Mesenchymal stem cell (in vitro differentiated cells and primary cell): ENCODE results near the gene ARHGAP9.
A peak's percentile ranks its signal among the peaks of the same experiment; 100 is the strongest.
"Not testable (repeated sequence)": the region's sequence is repeated elsewhere in the genome, so short reads cannot be mapped to it uniquely, and the experiment has no call there.

ENCODE experiments used
- DNase-seq: peaks from one replicate; pipeline ENCODE4 v3.0.0-alpha.2; 2013
- H2AFZ ChIP-seq: one replicate; pipeline ENCODE4 v1.6.1; 2013; ENCODE audit warnings: low read depth, mild to moderate bottlenecking, control low read depth, inconsistent platforms, low read length, moderate library complexity
- H2AK5ac ChIP-seq: 2 replicates; pipeline ENCODE4 v1.6.1; 2013; ENCODE audit warnings: low read length, moderate library complexity, mild to moderate bottlenecking, inconsistent platforms; ENCODE audit not compliant: severe bottlenecking
- H2BK120ac ChIP-seq: one replicate; pipeline ENCODE4 v1.6.1; 2013; ENCODE audit warnings: low read depth, mild to moderate bottlenecking, inconsistent platforms, low read length, moderate library complexity
- H2BK12ac ChIP-seq, 2 experiments: one replicate each; pipeline ENCODE4 v1.6.1; 2013; ENCODE audit warnings: inconsistent platforms in 2 of 2, low read length in 2 of 2, mild to moderate bottlenecking in 2 of 2, moderate library complexity in 2 of 2, control low read depth in 1 of 2
- H2BK15ac ChIP-seq: one replicate; pipeline ENCODE4 v1.6.1; 2013; ENCODE audit warnings: mild to moderate bottlenecking, low read depth, inconsistent platforms; ENCODE audit not compliant: poor library complexity, severe bottlenecking
- H2BK5ac ChIP-seq: 2 replicates; pipeline ENCODE4 v1.6.1; 2013; ENCODE audit warnings: low read depth, mild to moderate bottlenecking, low read length, control low read depth, inconsistent platforms; ENCODE audit not compliant: poor library complexity, severe bottlenecking
- H3K14ac ChIP-seq, 2 experiments: one replicate each; pipeline ENCODE4 v1.6.1; 2013; ENCODE audit warnings: inconsistent platforms in 2 of 2, low read length in 2 of 2, control low read depth in 1 of 2, mild to moderate bottlenecking in 1 of 2, moderate library complexity in 1 of 2
- H3K18ac ChIP-seq, 2 experiments: one replicate each; pipeline ENCODE4 v1.6.1; 2013; ENCODE audit warnings: inconsistent platforms in 2 of 2, low read length in 2 of 2, control low read depth in 1 of 2, low read depth in 1 of 2, mild to moderate bottlenecking in 1 of 2
- H3K23ac ChIP-seq, 2 experiments: one replicate each; pipeline ENCODE4 v1.6.1; 2013; ENCODE audit warnings: inconsistent platforms in 2 of 2, low read length in 2 of 2, mild to moderate bottlenecking in 2 of 2, moderate library complexity in 2 of 2, control low read depth in 1 of 2
- H3K27ac ChIP-seq: 2 replicates; pipeline ENCODE4 v1.5.1; 2013; ENCODE audit warnings: mild to moderate bottlenecking, moderate library complexity, low read length, control low read depth, inconsistent platforms; ENCODE audit not compliant: poor library complexity, severe bottlenecking
- H3K27me3 ChIP-seq, 2 experiments: 2 replicates each; pipeline versions ENCODE4 v1.6.1 to v1.7.0; 2013; ENCODE audit warnings: low read length in 2 of 2, mild to moderate bottlenecking in 2 of 2, moderate library complexity in 2 of 2, control low read depth in 1 of 2, inconsistent platforms in 1 of 2; ENCODE audit not compliant: control insufficient read depth in 1 of 2, insufficient read depth in 1 of 2
- H3K36me3 ChIP-seq, 2 experiments: 2 replicates each; pipeline versions ENCODE4 v1.6.1 to v1.7.0; 2013; ENCODE audit warnings: low read length in 2 of 2, control low read depth in 1 of 2, inconsistent platforms in 1 of 2, low read depth in 1 of 2, mild to moderate bottlenecking in 1 of 2; ENCODE audit not compliant: insufficient read depth in 2 of 2, control insufficient read depth in 1 of 2
- H3K4ac ChIP-seq, 2 experiments: one replicate each; pipeline ENCODE4 v1.6.1; 2013; ENCODE audit warnings: inconsistent platforms in 2 of 2, low read length in 2 of 2, mild to moderate bottlenecking in 2 of 2, moderate library complexity in 2 of 2, control low read depth in 1 of 2, low read depth in 1 of 2
- H3K4me1 ChIP-seq: 2 replicates; pipeline ENCODE4 v1.6.1; 2013; ENCODE audit warnings: low read depth, low read length, control low read depth; ENCODE audit not compliant: control insufficient read depth, insufficient read depth
- H3K4me2 ChIP-seq: 2 replicates; pipeline ENCODE4 v1.6.1; 2013; ENCODE audit warnings: low read length, mild to moderate bottlenecking, inconsistent platforms; ENCODE audit not compliant: poor library complexity, severe bottlenecking
- H3K4me3 ChIP-seq, 2 experiments: 2 replicates each; pipeline versions ENCODE4 v1.5.1 to v1.7.0; 2013; ENCODE audit warnings: low read length in 2 of 2, mild to moderate bottlenecking in 2 of 2, control low read depth in 1 of 2, low read depth in 1 of 2; ENCODE audit not compliant: insufficient read depth in 1 of 2
- H3K79me1 ChIP-seq: replicated peaks from 2 replicates; pipeline ENCODE4 v1.6.1; 2013; ENCODE audit warnings: mild to moderate bottlenecking, control low read depth, low read length, inconsistent platforms; ENCODE audit not compliant: poor library complexity, severe bottlenecking
- H3K9ac ChIP-seq: 2 replicates; pipeline ENCODE4 v1.7.0; 2013; ENCODE audit warnings: mild to moderate bottlenecking, low read length, moderate library complexity
- H3K9me3 ChIP-seq: 2 replicates; pipeline ENCODE4 v1.7.0; 2013; ENCODE audit warnings: mild to moderate bottlenecking, low read length; ENCODE audit not compliant: control insufficient read depth
- H4K8ac ChIP-seq: one replicate; pipeline ENCODE4 v1.6.1; 2013; ENCODE audit warnings: inconsistent platforms, mild to moderate bottlenecking, low read length, moderate library complexity
- H4K91ac ChIP-seq: one replicate; pipeline ENCODE4 v1.6.1; 2013; ENCODE audit warnings: mild to moderate bottlenecking, low read length, inconsistent platforms
- WGBS: methylation state at CpG from one replicate; pipeline ENCODE4 v1.1.7; 2013; ENCODE audit warnings: mixed read lengths; 5-methylcytosine and 5-hydroxymethylcytosine counted together

Gene ARHGAP9

DNA sequence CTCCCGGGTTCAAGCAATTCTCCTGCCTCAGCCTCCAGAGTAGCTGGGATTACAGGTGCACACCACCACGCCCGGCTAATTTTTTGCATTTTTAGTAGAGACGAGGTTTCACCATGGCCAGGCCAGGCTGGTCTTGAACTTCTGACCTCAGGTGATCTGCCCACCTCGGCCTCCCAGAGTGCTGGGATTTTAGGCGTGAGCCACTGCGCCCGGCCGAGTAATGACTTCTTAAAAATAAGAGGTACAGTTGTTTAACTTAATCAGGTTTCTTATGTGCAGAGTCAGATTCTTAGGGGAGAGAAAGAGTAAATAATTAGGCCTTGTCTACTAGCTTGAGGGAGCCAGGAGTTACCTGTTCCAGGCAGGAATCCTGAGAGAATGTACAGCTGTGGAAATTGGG, 34.6 kb upstream of the ARHGAP9 start:
- WGBS: 97% methylated on average over 9 of the region's 9 CpGs
- H3K36me3 ChIP-seq: peaks cover 58 to 85% of the 10 kb centered on the region in 2 experiments
- not testable (repeated sequence) for H3K4ac ChIP-seq

DNA sequence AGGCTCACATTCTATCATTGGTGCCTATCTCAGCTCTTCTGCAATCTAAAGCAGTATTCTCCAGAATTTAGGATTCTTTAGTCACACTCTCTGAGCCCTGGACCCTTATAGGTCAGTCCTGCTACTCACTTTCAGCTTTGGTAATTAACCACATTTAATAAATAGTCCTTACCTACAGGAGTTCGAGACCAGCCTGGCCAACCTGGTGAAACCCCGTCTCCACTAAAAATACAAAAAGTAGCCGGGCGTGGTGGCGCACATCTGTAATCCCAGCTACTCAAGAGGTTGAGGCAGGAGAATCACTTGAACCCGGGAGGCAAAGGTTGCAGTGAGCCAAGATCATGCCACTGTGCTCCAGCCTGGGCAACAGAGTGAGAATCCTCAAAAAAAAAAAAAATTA, 34.0 kb upstream of the ARHGAP9 start:
- not testable (repeated sequence) for H4K91ac ChIP-seq, H2AFZ ChIP-seq, H2BK15ac ChIP-seq, H3K9me3 ChIP-seq, H3K9ac ChIP-seq, H4K8ac ChIP-seq, H3K4me2 ChIP-seq, H2BK12ac ChIP-seq, H3K23ac ChIP-seq, H3K18ac ChIP-seq, H2BK120ac ChIP-seq, H3K27me3 ChIP-seq, H3K4ac ChIP-seq, H2AK5ac ChIP-seq, DNase-seq, H3K4me3 ChIP-seq, H3K4me1 ChIP-seq, H2BK5ac ChIP-seq, H3K14ac ChIP-seq, H3K27ac ChIP-seq
- H3K79me1 ChIP-seq: peaks cover 17% of the 10 kb centered on the region
- WGBS: 99% methylated on average over 6 of the region's 6 CpGs
- peaks cover 59 to 84% of the 10 kb centered on the region in 2 experiments for H3K36me3 ChIP-seq

More for the DNA sequence above, 34.6 kb upstream of the ARHGAP9 start:
- not testable (repeated sequence) for H2BK15ac ChIP-seq, H3K9me3 ChIP-seq, H2AFZ ChIP-seq, H4K91ac ChIP-seq, H3K4me3 ChIP-seq, H2AK5ac ChIP-seq, H3K4me2 ChIP-seq, H3K27me3 ChIP-seq, H2BK12ac ChIP-seq, H3K23ac ChIP-seq, H2BK120ac ChIP-seq, DNase-seq, H3K4me1 ChIP-seq, H4K8ac ChIP-seq, H3K18ac ChIP-seq, H3K27ac ChIP-seq, H3K9ac ChIP-seq, H2BK5ac ChIP-seq, H3K14ac ChIP-seq
- H3K79me1 ChIP-seq: peaks cover 17% of the 10 kb centered on the region

DNA sequence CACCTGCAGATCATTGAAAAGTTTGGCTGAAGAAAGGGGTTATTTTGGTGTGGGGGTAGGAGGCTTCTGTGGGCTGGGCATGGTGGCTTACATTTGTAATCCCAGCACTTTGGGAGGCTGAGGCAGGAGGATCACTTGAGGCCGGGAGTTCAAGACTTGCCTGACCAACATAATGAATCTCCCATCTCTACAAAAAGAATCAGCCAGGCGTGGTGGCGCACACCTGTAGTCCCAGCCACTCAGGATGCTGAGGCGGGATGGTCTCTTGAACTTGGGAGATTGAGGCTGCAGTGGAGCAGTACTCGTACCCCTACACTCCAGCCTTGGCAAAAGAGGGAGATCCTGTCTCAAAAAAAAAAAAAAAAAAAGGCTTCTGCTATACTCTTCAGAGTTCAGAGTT, 33.6 kb upstream of the ARHGAP9 start:
- no peak overlapping the region for H3K23ac ChIP-seq
- peaks cover 63 to 83% of the 10 kb centered on the region in 2 experiments for H3K36me3 ChIP-seq
- H4K8ac ChIP-seq: no peak overlapping the region
- no peak overlapping the region for H3K18ac ChIP-seq
- 96% methylated on average over 4 of the region's 5 CpGs for WGBS
- H3K4me1 ChIP-seq: peaks cover 4% of the 10 kb centered on the region
- no peak overlapping the region for H3K4ac ChIP-seq
- H3K4me3 ChIP-seq: no peak overlapping the region
- H4K91ac ChIP-seq: no peak overlapping the region
- no peak overlapping the region for H2AFZ ChIP-seq
- H2BK5ac ChIP-seq: no peak overlapping the region
- no peak overlapping the region for H3K27ac ChIP-seq
- no peak overlapping the region for H2BK15ac ChIP-seq
- no peak overlapping the region for H3K4me2 ChIP-seq
- no peaks in the 10 kb centered on the region for H3K9me3 ChIP-seq
- no peak overlapping the region for H2BK120ac ChIP-seq
- H2BK12ac ChIP-seq: no peak overlapping the region
- H3K27me3 ChIP-seq: no peaks in the 10 kb centered on the region
- no peak for DNase-seq
- H3K79me1 ChIP-seq: peaks cover 17% of the 10 kb centered on the region
- H2AK5ac ChIP-seq: no peak overlapping the region
- H3K14ac ChIP-seq: no peak overlapping the region
- H3K9ac ChIP-seq: no peak overlapping the region

DNA sequence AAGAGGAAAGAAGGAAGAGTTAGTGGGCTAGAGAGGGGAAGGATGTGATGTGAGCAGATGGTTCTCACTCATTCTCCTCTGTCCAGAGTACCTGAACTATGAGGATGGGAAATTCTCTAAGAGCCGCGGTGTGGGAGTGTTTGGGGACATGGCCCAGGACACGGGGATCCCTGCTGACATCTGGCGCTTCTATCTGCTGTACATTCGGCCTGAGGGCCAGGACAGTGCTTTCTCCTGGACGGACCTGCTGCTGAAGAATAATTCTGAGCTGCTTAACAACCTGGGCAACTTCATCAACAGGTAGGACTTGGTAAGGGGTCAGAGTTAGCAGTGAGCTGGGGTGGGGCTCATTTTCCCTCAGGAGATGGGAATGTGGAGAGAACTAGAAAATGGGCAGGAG, 33.0 kb upstream of the ARHGAP9 start:
- Histone ChIP-seq H2BK12ac (no peak overlapping the region), H2AK5ac (no peak overlapping the region), H3K9me3 (no peaks in the 10 kb centered on the region), H4K8ac (peak overlapping the region; percentile 38), H2BK120ac (no peak overlapping the region), H3K4me2 (no peak overlapping the region), H3K79me1 (peaks cover 17% of the 10 kb centered on the region), H4K91ac (no peak overlapping the region), H3K14ac (no peak overlapping the region), H3K27me3 (no peaks in the 10 kb centered on the region), H2AFZ (no peak overlapping the region), H3K23ac (no peak overlapping the region), H3K4ac (no peak overlapping the region), H3K4me3 (no peak overlapping the region), H2BK5ac (no peak overlapping the region), H3K9ac (no peak overlapping the region), H3K27ac (no peak overlapping the region), H2BK15ac (no peak overlapping the region), H3K36me3 (peaks cover 63 to 77% of the 10 kb centered on the region in 2 experiments), H3K18ac (no peak overlapping the region), H3K4me1 (peaks cover 4% of the 10 kb centered on the region)
- DNase-seq: no peak
- WGBS: 98% methylated on average over 6 of the region's 6 CpGs
